ENCODE data around the gene LCP2.

GRCh38 chr5:170288551-170288950, 9.0 kb downstream of the LCP2 start:
- TF ChIP-seq, protein P1, sequence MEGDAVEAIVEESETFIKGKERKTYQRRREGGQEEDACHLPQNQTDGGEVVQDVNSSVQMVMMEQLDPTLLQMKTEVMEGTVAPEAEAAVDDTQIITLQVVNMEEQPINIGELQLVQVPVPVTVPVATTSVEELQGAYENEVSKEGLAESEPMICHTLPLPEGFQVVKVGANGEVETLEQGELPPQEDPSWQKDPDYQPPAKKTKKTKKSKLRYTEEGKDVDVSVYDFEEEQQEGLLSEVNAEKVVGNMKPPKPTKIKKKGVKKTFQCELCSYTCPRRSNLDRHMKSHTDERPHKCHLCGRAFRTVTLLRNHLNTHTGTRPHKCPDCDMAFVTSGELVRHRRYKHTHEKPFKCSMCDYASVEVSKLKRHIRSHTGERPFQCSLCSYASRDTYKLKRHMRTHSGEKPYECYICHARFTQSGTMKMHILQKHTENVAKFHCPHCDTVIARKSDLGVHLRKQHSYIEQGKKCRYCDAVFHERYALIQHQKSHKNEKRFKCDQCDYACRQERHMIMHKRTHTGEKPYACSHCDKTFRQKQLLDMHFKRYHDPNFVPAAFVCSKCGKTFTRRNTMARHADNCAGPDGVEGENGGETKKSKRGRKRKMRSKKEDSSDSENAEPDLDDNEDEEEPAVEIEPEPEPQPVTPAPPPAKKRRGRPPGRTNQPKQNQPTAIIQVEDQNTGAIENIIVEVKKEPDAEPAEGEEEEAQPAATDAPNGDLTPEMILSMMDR (IDR thresholded peaks at IDR 0.05): no peak
- no peak for TF ChIP-seq POLR2A (IDR thresholded peaks at IDR 0.05)
